ENCODE results near the gene HAT1. TPM values are rescaled to one million over a fixed set of nuclear protein-coding genes. Genes with fewer than 3 reads are reported as not detected.

HAT1 gene
- 81.2 TPM for polyA plus RNA-seq (2012; ENCODE audit: missing spikeins)

DNA sequence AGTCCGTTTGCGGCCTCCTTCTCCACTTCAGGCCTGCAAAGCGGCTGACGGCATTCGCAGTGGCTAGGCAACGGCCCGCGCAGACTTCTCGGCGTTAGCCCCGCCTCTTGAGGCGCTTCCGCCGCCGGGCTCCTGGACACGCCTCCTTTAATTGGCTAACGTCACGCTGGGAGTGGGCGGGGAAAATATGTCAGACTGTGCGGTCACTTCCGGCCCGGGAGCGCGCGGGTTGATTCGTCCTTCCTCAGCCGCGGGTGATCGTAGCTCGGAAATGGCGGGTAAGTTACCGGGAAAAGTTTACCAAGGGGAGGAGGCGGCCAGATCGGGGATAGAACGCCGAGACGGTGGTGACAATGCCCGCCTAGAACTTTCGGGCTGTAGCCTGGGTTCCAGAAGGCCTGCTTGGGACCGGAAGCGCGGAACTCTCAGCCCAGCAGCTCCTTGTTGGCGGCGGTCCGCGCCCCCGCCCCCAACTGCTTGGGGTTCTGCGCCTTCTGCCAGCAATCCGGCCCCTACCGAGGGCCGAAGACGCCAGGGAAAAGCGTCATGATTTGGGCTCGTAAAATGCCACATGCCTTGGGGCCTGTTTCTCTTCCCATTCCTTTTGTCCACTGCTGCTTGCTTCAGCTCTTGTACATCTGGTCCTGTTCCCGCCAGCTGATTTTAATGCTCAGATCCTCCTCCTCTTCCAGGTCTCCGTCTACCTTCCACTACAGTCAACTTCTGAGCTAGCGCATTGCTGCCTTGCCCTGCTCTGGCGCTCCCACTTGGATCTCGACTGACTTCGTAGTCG is at the start of gene HAT1:
Gene HAT1, plus strand, starts transcription at position 232 of the 793 bp plus-strand sequence. Its CDS starts 40 bp downstream, at position 272.
- DNase-seq (ENCODE audit: insufficient read length) (peak; percentile 87), FAIRE-seq (peak; percentile 99)
- peak; percentile 74; the same call in 1 of the 2 replicates for TF ChIP-seq POLR2A (IDR thresholded peaks at IDR 0.05; ENCODE audit: low read depth, low read length)
- TF ChIP-seq POLR2AphosphoS5 (IDR thresholded peaks at IDR 0.05; ENCODE audit: low read depth, low read length) = peak; percentile 60
- no peak for TF ChIP-seq TAF1 (IDR thresholded peaks at IDR 0.05; ENCODE audit: borderline replicate concordance, low read depth, low read length)

DNA sequence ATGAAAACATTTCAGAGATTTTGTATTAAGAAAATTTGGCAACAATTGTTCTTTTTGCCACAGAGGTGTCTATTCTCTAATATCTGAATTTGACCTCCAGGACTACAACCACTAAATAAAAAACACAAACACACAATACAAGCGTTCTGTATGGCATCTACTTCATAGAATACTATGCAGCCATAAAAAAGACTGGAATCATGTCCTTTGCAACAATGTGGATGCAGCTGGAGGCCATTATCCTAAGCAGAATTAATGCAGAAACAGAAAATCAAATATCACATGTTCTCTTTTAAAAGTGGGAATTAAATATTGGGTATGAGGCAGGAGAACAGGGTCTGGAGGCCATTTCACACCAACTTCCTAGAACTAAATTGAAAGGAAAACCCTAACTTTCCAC is 47.7 kb upstream of the HAT1 start:
- TF ChIP-seq TAF1 (IDR thresholded peaks at IDR 0.05; ENCODE audit: borderline replicate concordance, low read depth, low read length) = no peak
- TF ChIP-seq POLR2AphosphoS5 (IDR thresholded peaks at IDR 0.05; ENCODE audit: low read depth, low read length) = no peak
- TF ChIP-seq POLR2A (IDR thresholded peaks at IDR 0.05; ENCODE audit: low read depth, low read length) = no peak
- no peak for FAIRE-seq

GRCh38 chr2:171874963-171875362 is 47.3 kb upstream of the HAT1 start:
- TF ChIP-seq TAF1 (IDR thresholded peaks at IDR 0.05; ENCODE audit: borderline replicate concordance, low read depth, low read length) (no peak), POLR2AphosphoS5 (IDR thresholded peaks at IDR 0.05; ENCODE audit: low read depth, low read length) (no peak), POLR2A (IDR thresholded peaks at IDR 0.05; ENCODE audit: low read depth, low read length) (no peak)
- DNase-seq (ENCODE audit: insufficient read length) = no peak
- FAIRE-seq = no peak

More for the DNA sequence above, 47.7 kb upstream of the HAT1 start:
- no peak for DNase-seq (ENCODE audit: insufficient read length)

GRCh38 chr2:171878481-171878993 is 43.7 kb upstream of the HAT1 start:
- peak; percentile 33 for FAIRE-seq

DNA sequence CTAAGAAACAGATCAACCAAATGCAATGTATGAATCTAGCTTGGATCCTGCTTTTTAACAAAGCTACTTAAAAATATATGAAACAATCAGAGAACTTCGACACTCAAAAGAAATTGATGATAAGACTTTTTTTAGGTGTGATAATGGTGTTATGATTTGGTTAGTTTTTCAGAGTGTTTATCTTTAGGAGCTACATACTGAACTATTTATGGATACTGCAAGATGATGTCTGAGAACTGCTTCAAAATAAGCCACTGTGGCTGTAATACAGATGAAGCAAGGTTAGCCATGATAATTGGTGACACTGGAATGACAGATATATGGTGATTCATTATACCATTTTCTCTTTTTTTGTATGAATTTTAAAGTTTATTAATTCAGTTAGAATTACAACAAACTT is 42.4 kb upstream of the HAT1 start:
- FAIRE-seq (no peak), DNase-seq (ENCODE audit: insufficient read length) (no peak)
- TF ChIP-seq POLR2AphosphoS5 (IDR thresholded peaks at IDR 0.05; ENCODE audit: low read depth, low read length) (no peak), POLR2A (IDR thresholded peaks at IDR 0.05; ENCODE audit: low read depth, low read length) (no peak), TAF1 (IDR thresholded peaks at IDR 0.05; ENCODE audit: borderline replicate concordance, low read depth, low read length) (no peak)

More at GRCh38 chr2:171878481-171878993, 43.7 kb upstream of the HAT1 start:
- DNase-seq (ENCODE audit: insufficient read length) = no peak
- TF ChIP-seq TAF1 (IDR thresholded peaks at IDR 0.05; ENCODE audit: borderline replicate concordance, low read depth, low read length) (no peak), POLR2A (IDR thresholded peaks at IDR 0.05; ENCODE audit: low read depth, low read length) (no peak), POLR2AphosphoS5 (IDR thresholded peaks at IDR 0.05; ENCODE audit: low read depth, low read length) (no peak)

- TF ChIP-seq TAF1 (IDR thresholded peaks at IDR 0.05; ENCODE audit: borderline replicate concordance, low read depth, low read length) (no peak), POLR2AphosphoS5 (IDR thresholded peaks at IDR 0.05; ENCODE audit: low read depth, low read length) (no peak), POLR2A (IDR thresholded peaks at IDR 0.05; ENCODE audit: low read depth, low read length) (no peak)
- no peak for FAIRE-seq
Measured at GRCh38 chr2:171880774-171881173, 41.5 kb upstream of the HAT1 start.

GRCh38 chr2:171882089-171882769 is 40.0 kb upstream of the HAT1 start:
- DNase-seq (ENCODE audit: insufficient read length) (no peak), FAIRE-seq (peak; percentile 44)
- TF ChIP-seq POLR2A (IDR thresholded peaks at IDR 0.05; ENCODE audit: low read depth, low read length) (no peak), TAF1 (IDR thresholded peaks at IDR 0.05; ENCODE audit: borderline replicate concordance, low read depth, low read length) (no peak), POLR2AphosphoS5 (IDR thresholded peaks at IDR 0.05; ENCODE audit: low read depth, low read length) (no peak)

More at GRCh38 chr2:171880774-171881173, 41.5 kb upstream of the HAT1 start:
- DNase-seq (ENCODE audit: insufficient read length) = no peak

DNA sequence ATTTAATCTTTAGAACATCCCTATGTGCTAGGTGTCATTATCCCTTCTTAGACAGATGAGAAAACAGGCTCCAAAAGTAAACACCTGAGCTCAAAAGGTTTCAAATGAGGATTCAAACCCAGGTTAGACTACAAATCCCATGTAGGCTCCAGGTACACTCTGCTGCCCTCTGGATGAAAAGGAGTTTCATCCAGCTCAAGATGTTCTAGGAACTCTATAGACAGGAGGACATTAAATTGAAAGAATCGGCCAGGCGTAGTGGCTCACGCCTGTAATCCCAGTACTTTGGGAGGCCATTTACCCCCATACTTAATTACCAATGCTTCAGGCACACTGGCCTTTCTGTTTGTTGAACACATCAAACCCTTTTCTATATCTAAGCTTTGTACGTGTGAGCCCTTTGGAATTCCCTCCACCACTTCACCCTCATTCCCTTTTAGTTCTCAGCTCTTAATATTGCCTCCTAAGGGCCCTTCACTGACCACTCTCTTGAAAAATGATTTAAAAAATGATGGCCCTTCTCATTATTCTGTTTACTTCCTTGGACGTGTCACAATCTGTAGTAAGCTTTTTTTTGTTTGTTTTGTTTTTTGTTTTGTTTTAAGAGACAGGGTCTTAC is 38.9 kb upstream of the HAT1 start:
- no peak for TF ChIP-seq POLR2A (IDR thresholded peaks at IDR 0.05; ENCODE audit: low read depth, low read length)
- no peak for TF ChIP-seq TAF1 (IDR thresholded peaks at IDR 0.05; ENCODE audit: borderline replicate concordance, low read depth, low read length)
- no peak for TF ChIP-seq POLR2AphosphoS5 (IDR thresholded peaks at IDR 0.05; ENCODE audit: low read depth, low read length)
- DNase-seq (ENCODE audit: insufficient read length) = no peak
- no peak for FAIRE-seq

DNA sequence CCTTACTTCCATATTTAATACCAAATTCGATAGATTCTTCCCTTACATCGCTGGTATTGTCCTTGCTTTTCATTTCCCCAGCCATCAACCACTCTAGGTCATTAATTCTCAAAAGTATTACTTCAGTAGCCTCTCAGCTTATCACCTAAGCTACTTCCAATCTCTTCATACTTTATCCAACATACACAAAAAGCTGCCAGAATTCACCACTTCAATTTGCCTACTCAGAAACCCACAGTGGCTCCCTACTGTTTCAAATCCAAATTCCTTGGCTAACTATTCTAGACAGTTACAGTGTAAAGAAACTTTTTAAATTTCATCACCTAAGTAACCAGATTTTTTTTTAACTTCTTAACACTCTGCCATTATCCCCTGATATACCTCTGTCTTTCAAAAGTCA is 32.9 kb upstream of the HAT1 start:
- DNase-seq (ENCODE audit: insufficient read length) (no peak), FAIRE-seq (no peak)
- TF ChIP-seq POLR2AphosphoS5 (IDR thresholded peaks at IDR 0.05; ENCODE audit: low read depth, low read length) = no peak
- TF ChIP-seq TAF1 (IDR thresholded peaks at IDR 0.05; ENCODE audit: borderline replicate concordance, low read depth, low read length) = no peak
- TF ChIP-seq POLR2A (IDR thresholded peaks at IDR 0.05; ENCODE audit: low read depth, low read length) = no peak

DNA sequence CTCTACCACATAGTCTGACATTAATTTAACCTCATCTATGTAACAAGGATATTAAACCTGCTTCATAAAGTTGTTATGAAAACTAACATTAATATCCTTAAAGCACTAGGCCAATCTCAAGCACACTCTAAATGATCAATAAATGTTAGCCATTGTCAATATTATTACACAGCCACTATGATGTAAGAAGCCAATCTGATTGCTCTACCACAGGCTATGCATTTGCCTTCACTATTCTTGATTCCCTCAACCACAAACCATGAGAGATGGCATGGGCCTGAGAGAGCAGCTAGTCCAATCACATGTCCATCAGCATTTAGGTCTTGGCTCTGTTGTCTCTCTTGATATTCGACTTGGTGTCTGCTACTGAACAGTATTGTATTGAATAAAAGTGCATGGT is 32.5 kb upstream of the HAT1 start:
- FAIRE-seq (no peak), DNase-seq (ENCODE audit: insufficient read length) (no peak)
- no peak for TF ChIP-seq POLR2A (IDR thresholded peaks at IDR 0.05; ENCODE audit: low read depth, low read length)
- no peak for TF ChIP-seq POLR2AphosphoS5 (IDR thresholded peaks at IDR 0.05; ENCODE audit: low read depth, low read length)
- no peak for TF ChIP-seq TAF1 (IDR thresholded peaks at IDR 0.05; ENCODE audit: borderline replicate concordance, low read depth, low read length)

- DNase-seq (ENCODE audit: insufficient read length) = no peak
- TF ChIP-seq POLR2A (IDR thresholded peaks at IDR 0.05; ENCODE audit: low read depth, low read length) (no peak), TAF1 (IDR thresholded peaks at IDR 0.05; ENCODE audit: borderline replicate concordance, low read depth, low read length) (no peak), POLR2AphosphoS5 (IDR thresholded peaks at IDR 0.05; ENCODE audit: low read depth, low read length) (no peak)
- FAIRE-seq = no peak
Measured at GRCh38 chr2:171893196-171893823, 29.0 kb upstream of the HAT1 start.

Data from GM12892 (cell line).